GM18873 (cell line): ENCODE results near the gene ELAVL3.
"Not testable (repeated sequence)": the region's sequence is repeated elsewhere in the genome, so short reads cannot be mapped to it uniquely, and the experiment has no call there.

Experiments used
- ATAC-seq: cut with Tn5 transposase; IDR thresholded peaks from one replicate; pipeline ENCODE4 v1.9.1; 2021; ENCODE audit warnings: mild to moderate bottlenecking, moderate library complexity, moderate number of reproducible peaks; ENCODE audit not compliant: unreplicated experiment, low FRiP score

Gene ELAVL3

DNA sequence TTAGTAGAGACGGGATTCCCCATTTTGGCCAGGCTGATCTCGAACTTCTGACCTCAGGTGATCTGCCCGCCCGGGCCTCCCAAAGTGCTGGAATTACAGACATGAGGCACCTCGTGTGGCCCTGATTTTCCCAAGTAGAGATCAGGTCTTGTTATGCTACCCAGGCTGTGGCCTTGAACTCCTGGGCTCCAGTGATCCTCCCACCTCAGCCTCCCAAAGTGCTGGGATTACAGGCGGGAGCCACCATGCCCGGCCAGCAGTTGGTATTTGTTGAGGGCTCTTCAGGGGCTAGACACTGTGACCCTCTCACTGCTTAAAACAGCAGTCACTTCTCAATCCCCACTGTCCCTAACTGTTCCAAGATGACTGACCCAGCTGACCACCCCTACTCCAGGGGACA is 8.5 kb upstream of the ELAVL3 start:
- ATAC-seq = no peak

GRCh38 chr19:11486661-11487503 is 6.0 kb upstream of the ELAVL3 start:
- no peak for ATAC-seq

DNA sequence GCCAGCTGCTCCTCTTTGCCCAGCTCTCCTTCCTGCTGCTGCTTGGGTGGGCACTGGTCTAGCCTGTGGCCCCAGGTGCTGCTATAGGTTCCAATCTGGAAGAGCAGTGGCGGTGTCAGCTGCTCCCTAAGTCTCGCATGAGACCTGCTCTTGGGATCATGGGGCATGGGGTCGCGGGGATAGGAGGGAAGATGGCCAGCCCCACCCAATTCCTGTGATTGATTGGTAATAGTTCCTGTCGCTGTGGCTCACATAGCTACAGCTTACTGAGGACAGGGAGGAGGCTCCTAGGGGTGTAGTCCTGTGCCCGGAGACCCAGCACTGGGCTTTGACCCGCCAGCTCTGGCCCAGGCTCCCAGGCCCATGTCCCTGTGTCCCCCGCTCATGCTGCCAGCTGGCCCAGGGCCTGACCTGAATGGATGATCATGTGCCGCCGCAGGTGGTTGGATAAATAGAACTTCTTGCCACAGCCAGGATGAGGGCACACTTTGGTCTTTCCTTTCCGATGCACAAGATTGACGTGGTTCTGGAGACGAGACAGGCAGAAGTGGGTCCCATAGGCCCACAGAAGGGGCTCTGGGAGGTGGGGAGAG is 4.5 kb upstream of the ELAVL3 start:
- no peak for ATAC-seq

- ATAC-seq = no peak
Observed at GRCh38 chr19:11483366-11484111, 2.7 kb upstream of the ELAVL3 start.

GRCh38 chr19:11482384-11483050 is 1.7 kb upstream of the ELAVL3 start:
- no peak for ATAC-seq

- ATAC-seq = no peak
Observed at GRCh38 chr19:11481534-11482383, 913 bp upstream of the ELAVL3 start.

DNA sequence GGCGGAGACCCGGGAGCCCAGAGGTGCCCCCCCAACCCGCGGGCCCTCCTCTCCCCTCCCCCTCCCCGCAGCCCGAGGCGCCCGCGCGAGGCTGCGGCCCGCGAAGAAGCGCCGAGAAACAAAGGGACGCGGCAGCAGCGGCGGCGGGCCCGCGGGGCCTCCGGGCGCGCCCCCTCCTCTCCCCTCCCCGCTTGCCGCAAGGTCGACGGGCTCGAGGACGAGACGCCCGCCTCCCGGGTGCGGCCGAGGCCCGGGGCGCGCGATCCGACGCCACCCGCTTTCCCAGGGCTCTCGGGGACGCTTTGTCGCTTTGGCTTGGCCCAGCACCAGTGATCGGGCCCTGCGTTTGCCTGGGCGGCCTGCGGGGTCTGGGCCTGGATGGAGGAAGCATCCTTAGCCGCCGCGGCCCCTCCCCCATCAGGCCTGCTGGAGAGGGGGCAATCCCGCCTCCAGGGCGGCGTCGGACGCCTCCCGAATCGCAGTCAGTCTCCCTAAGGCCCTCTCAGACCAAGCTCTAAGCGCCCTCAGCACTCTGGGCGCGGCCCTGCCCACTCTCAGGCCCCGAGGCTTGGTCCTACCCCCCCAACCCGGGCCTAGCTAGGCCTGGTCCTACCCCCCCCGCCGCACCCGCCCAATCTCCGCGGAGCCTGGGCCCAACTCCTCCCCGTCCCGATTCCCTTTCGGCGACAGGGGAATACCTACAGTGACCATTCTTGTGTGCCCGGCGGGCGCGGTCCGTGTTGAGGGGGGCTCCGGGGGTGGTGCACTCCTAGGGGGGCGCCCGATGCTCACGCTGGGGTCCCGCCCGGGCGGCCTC is 740 bp downstream of the ELAVL3 start:
- ATAC-seq = no peak

GRCh38 chr19:11479090-11479897 is 1.6 kb downstream of the ELAVL3 start:
- no peak for ATAC-seq

DNA sequence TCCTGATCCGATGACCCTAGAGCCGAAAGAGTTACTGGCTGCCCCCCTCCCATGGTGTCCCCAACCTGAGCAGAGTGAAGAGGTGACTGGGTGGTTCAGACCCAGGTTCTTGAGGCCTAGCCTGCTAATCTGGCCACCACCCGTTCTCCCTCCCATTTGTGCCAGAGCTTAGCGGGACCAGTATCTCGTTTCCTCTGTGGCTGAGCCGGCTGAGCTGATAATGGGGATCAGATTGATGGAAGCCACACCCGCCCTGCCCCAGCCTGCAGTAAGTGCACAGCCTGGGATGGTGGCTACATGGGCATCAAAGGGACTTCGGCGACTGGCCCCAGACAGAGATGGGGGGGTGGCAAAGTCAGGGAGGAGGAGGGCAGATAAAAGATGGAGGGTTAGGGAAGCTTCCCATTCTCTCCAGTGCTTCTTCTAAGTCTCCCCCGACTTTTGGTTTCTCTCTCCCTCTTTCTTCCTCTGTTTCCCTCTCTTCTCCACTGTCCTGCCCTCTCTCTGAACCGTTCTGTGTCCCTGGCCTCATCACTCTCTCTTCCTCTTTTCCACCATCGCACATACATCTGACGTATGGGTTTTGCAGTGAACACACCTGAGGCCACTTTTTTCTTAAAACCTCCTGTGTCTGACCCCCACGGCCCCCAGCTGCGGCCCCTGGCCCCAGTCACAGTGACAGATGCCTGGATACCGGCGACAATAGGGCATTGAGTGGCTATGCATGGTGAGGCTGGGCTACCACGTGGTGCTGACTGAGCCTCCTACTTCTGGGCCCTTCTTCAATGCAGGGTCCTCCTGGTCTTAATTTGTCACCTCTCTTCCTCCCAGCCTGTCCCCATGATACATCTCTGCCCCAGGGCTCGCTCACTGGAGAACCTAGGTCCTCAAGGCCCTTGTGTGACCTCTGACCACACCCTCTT is 2.4 kb downstream of the ELAVL3 start:
- no peak for ATAC-seq

DNA sequence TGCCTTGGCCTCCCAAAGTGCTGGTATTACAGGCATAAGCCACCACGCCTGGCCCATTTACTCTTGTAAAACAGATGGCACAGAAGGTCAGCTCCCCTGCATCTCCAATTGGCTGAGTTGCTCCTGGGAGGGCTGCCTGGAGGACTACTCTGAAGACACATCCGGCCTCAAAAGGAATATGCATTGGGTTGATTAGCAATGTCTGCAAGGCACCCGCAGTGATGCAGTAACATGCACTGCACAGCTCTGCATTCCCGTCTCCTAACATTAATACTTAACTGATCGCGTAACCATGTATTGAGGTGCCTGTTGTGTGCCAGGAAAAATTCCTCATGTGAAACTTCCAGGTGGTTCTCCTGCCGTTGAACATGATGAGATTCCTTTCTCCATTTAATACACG is 5.0 kb downstream of the ELAVL3 start:
- ATAC-seq = no peak

- not testable (repeated sequence) for ATAC-seq
Observed at GRCh38 chr19:11475343-11475742, 5.5 kb downstream of the ELAVL3 start.

GRCh38 chr19:11473725-11474124 is 7.1 kb downstream of the ELAVL3 start:
- no peak for ATAC-seq

- not testable (repeated sequence) for ATAC-seq
Observed at GRCh38 chr19:11468266-11468845, 12.5 kb downstream of the ELAVL3 start.

DNA sequence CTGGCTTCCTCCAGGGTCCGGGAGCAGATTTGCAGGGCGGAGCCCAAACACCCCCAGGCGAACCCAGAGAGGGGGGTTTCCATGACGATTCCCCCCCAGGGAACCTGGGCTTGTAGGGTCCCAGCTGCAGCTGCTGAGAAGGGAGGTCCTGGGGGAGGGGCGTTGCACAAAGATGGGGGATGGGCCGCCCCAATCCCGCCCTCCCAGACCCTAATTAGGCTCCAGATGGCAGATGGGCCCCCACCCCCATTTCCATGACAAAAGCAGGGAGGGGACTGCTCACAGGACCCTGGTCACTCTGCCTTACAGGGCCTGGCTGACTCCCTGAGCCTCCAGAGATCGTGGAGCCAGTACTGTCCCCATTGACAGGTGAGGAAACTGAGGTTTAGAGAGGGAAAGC is 15.2 kb downstream of the ELAVL3 start:
- no peak for ATAC-seq

- no peak for ATAC-seq
Observed at GRCh38 chr19:11464333-11465265, 16.2 kb downstream of the ELAVL3 start.

DNA sequence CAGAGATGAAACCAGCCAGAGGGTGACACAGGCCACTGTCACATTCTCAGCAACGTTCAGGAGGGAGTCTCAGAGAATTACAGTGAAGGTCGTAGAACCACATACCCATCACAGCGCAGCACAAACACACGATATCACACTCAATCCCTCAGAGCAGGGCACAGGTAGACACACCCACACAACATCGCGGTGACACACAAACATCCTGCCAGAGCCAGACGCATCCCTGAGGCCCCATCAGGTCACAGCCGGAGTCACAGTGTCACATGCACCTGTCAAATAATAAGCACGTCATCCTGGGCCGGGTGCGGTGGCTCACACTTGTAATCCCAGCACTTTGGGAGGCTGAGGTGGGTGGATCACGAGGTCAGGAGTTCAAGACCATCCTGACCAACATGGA is 17.5 kb downstream of the ELAVL3 start:
- ATAC-seq = no peak
